Activated CD8-positive, alpha-beta memory T cell treated with anti-CD3 and anti-CD28 coated beads, Interleukin-2, amount 50 U/mL, for 24 hours (primary cell): ENCODE data around the gene MGAT4B.
"Not testable (repeated sequence)": the region's sequence is repeated elsewhere in the genome, so short reads cannot be mapped to it uniquely, and the experiment has no call there.

Experiments
- DNase-seq: peaks from one replicate; pipeline ENCODE4 v3.0.0-alpha.2; 2020; ENCODE audit errors: extremely low read depth

The MGAT4B gene

DNA sequence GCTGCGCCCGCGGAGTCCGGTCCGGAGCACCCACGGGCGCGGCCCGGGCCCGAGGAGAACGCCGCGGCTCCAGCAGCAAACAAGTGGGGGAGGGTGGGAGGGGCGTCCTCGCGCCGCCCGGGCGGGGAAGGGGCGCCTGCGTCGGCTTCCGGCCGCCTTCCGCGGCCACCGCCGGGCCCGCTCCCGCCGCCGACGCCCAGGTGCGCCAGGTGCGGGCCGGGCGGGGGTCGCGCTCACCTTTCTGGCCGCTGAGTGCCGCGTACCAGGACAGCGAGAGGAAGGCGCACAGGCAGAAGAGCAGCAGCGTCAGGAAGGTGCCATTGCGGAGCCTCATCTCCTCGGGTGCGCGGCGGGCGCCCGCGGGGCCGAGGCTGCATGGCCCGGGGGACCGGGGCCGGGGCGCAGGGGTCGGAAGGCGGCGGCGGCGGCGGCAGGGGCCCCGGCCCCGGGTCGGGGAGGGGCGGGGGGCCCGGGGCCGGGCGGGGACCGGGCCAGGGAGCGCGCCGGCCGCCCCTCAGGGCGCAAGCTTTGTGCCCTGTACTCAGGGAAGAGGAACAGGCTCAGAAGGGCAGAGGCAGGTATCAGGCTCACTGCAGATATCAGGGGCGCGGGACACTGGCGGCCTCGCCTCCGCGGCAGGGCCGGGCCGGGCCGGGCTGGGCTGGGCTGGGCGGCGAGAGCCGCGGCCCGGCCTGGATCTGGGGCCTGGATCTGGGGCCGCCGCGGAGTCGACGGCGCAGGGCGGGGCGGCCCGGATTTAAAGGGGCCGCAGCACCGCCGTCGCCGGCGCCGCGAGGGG lies at the start of gene MGAT4B:
TSS of gene MGAT4B (minus strand) at position 617 of the 799 bp plus-strand sequence. CDS start at position 334, 283 bp downstream.
- no peak for DNase-seq

GRCh38 chr5:179854356-179854755 lies 47.7 kb upstream of the MGAT4B start:
- no peak for DNase-seq

DNA sequence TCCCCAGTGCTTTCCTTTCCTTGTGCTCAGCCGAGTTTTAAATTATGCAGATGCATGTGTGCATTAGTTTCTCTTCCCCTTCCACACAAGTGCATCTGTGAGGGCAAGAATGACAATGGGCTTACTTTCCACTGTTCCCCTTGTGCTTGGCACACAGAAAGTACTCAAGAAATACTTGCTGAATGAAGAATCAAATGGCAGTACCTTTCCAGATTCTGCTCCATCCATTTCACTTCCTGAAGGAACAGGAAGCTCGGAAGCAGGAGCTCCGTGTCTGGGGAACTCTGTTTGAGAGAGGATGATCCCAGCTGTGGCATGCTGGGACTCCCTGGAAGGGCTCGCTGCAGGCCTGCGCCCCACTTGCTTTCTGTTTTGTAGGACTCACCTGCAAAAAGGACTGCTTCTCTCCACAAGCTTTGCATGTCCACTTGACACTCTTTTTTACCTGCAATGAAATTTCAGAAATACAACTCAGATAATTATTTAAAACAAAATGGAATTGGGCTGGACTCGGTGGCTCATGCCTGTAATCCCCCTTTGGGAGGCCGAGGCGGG lies 46.4 kb upstream of the MGAT4B start:
- no peak for DNase-seq

DNA sequence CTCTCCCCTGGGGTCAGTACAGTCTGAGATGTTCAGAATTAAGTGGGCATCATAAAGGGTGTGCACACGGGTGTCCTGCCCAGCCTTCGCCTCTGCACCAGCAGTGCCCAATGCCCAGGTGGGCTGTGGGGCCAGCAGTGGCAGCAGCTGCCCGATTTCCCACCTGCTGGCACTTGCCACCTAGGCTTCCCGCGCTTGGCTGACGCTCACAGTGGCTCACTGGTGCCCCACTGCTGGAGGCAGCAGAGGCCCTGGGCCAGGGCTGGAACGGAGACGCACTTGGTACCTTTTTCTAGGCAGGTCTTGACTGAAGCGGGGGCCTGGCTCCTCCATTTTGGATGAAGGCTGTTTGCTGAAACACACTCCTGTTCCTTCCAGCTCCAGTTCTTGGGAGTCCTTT lies 35.0 kb upstream of the MGAT4B start:
- DNase-seq = no peak

DNA sequence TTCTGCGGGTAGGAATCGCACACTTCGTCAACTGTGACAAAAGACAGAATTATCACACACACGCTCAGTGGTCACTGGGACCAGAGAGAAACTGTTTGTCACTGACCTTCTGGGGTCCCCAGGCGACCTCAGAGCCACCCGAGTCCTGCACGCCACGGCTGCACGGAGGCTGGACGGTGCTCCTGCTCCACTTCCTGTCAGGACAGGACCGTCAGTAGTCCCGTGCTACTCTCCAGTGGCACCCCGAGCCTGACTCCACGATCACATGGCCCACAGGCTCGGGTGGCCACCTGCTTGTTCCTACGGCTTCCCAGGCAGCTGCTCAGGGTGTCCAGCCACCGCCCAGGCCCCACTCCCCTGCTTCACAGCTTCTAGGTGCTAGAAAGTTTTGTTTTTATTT lies 34.1 kb upstream of the MGAT4B start:
- DNase-seq = no peak

- DNase-seq = no peak
Observed at GRCh38 chr5:179840321-179840720, 33.7 kb upstream of the MGAT4B start.

DNA sequence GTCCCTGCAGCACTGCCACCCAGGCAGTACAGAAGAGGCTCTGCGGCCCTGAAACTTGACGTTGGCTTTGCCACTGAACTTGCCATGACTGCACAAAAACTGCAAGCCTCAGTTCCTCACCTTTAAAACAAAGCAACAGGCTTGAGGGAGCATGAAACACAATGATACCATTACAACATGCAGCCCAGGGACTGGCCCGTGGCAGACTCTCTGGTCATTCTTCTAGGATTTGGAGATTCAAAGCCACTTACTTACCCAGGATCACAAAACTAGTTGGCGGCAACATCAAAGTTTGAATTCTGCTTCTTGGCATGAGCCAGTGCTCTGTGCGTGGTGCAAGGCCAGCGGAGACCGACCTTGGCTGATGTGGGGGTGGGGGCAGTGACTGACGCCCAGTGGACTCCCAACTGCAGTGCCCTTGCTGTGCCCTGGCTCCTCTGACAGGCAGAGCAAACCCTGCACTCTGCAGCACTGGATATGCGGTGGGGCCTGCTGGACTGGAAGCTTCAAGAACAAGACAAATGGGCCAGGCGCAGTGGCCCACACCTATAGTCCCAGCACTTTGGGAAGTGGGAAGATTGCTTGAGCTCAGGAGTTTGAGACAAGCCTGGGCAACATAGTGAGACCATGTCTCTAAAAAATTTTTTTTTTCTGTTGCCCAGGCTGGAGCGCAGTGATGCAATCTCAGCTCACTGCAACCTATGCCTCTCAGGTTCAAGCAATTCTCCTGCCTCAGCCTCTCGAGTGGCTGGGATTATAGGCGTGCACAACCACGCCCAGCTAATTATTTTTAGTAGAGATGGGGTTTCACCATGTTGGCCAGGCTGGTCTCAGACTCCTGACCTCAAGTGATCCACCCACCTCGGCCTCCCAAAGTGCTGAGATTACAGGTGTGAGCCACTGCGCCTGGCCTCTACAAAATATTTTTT lies 32.9 kb upstream of the MGAT4B start:
- DNase-seq = no peak

DNA sequence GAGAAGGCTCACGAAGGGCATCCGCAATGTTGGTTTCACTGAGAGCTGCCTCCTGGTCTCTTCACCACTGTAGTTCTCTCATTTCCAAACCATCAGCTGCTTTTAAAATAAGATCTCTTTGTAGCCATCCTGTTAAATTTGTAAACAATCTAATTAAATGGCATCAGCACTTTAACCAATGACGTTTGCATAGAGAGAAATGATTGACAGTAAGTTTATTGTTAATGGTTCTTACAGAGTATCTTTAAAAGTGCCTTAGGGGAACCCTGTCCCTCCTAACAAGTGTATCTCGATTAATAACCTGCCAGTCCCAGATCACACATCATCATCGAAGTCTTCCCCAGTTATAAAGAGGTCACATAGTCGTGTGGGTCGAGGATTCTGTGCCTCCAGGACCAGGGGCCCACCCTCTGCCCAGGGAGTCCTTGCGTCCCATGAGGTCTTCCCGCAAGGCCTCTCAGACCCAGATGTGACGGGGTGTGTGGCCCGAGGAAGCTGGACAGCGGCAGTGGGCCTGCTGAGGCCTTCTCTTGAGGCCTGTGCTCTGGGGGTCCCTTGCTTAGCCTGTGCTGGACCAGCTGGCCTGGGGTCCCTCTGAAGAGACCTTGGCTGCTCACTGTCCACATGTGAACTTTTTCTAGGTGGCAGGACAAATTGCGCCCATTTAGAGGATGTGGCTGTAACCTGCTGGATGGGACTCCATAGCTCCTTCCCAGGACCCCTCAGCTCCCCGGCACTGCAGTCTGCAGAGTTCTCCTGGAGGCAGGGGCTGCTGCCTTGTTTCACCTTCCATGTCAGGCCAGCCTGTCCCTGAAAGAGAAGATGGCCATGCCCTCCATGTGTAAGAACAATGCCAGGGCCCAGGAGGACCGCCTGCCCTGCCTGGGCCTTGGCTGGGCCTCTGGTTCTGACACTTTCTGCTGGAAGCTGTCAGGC lies 30.7 kb upstream of the MGAT4B start:
- DNase-seq = no peak

DNA sequence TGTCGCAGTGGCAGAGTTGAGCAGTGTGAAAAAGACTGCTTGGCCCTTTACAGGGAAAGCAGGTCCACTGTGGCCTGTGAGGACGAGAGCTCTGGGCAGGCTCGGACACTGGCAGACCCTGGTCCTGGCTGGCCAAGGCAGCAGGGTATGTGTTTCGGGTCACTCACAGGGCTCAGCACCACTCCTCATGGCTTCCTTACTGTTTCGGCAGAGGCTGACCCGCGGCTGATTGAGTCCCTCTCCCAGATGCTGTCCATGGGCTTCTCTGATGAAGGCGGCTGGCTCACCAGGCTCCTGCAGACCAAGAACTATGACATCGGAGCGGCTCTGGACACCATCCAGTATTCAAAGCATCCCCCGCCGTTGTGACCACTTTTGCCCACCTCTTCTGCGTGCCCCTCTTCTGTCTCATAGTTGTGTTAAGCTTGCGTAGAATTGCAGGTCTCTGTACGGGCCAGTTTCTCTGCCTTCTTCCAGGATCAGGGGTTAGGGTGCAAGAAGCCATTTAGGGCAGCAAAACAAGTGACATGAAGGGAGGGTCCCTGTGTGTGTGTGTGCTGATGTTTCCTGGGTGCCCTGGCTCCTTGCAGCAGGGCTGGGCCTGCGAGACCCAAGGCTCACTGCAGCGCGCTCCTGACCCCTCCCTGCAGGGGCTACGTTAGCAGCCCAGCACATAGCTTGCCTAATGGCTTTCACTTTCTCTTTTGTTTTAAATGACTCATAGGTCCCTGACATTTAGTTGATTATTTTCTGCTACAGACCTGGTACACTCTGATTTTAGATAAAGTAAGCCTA lies 29.8 kb upstream of the MGAT4B start:
- no peak for DNase-seq

- not testable (repeated sequence) for DNase-seq
Observed at GRCh38 chr5:179834871-179835270, 28.2 kb upstream of the MGAT4B start.

GRCh38 chr5:179834120-179834519 lies 27.5 kb upstream of the MGAT4B start:
- DNase-seq = no peak

DNA sequence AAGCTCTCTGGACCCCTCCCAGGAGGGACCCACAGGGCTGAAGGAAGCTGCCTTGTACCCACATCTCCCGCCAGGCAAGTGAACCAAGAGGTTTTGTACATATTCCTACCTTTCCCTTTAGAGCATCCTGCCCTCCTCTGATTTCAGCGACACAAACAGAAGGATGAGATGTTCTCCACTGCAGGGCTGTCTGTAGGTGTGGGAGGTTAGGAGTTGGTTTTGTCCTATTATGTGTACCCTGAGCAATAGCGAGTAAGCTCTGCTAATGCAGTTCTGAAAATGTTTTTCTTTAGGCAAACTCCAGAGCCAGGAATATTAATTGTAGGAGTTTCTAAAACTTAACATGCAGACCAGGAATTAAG lies 27.0 kb upstream of the MGAT4B start:
- DNase-seq = no peak

- no peak for DNase-seq
Observed at GRCh38 chr5:179833056-179833708, 26.5 kb upstream of the MGAT4B start.

GRCh38 chr5:179832039-179832745 lies 25.5 kb upstream of the MGAT4B start:
- DNase-seq = no peak

GRCh38 chr5:179830818-179831468 lies 24.3 kb upstream of the MGAT4B start:
- DNase-seq = no peak

- DNase-seq = no peak
Observed at GRCh38 chr5:179829732-179830435, 23.2 kb upstream of the MGAT4B start.

- no peak for DNase-seq
Observed at GRCh38 chr5:179828756-179829421, 22.2 kb upstream of the MGAT4B start.

GRCh38 chr5:179827680-179828079 lies 21.0 kb upstream of the MGAT4B start:
- DNase-seq = no peak
